PFSK-1 (cell line): Measurements from ENCODE around the gene GMDS.

Experiments
- FOXP2 ChIP-seq: optimal IDR thresholded peaks from 2 replicates; pipeline ENCODE3; 2011; ENCODE audit warnings: borderline replicate concordance, control low read depth, inconsistent platforms; ENCODE audit not compliant: insufficient read depth; ENCODE audit errors: extremely low read length, extremely low read depth
- POLR2AphosphoS5 ChIP-seq: IDR thresholded peaks from 2 replicates; pipeline ENCODE4 v1.6.1; 2012; ENCODE audit warnings: low read depth, mild to moderate bottlenecking, control low read depth, low read length, moderate library complexity
- SIN3A ChIP-seq: IDR thresholded peaks from 2 replicates; pipeline ENCODE4 v1.6.1; 2012; ENCODE audit warnings: mild to moderate bottlenecking, low read length, moderate library complexity, borderline replicate concordance; ENCODE audit not compliant: insufficient read depth
- TAF1 ChIP-seq: IDR thresholded peaks from 2 replicates; pipeline ENCODE4 v1.6.1; 2012; ENCODE audit warnings: low read length, control low read depth, borderline replicate concordance; ENCODE audit not compliant: insufficient read depth
- TF ChIP-seq, protein P1 (sequence below), 2 experiments: IDR thresholded peaks; 2 replicates each; pipeline versions ENCODE4 v1.6.1 to v1.8.0; 2011 to 2012; ENCODE audit warnings: low read depth in 2 of 2, low read length in 2 of 2, control low read depth in 1 of 2, inconsistent platforms in 1 of 2, mild to moderate bottlenecking in 1 of 2, moderate library complexity in 1 of 2; ENCODE audit not compliant: insufficient read depth in 1 of 2

Gene GMDS

DNA sequence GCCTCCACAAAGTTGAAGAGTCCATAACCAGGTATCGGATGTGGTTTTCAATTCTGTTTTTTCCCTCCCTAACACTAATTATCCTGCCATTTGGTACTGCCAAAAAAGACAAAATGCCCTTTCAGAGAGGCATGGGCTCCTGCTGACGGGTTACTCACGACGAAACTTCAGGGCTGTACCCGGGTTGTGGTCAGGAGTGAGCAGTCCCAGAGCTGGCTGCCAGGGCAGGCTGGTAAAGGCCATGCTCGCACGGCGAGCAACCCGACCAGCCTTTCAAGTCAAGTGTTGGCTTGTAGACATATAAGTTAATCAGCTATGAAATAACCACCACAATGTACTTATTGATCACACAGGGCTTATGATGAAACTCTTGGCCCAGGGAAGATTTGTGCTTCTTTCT is 483.2 kb downstream of the GMDS start:
- TF ChIP-seq, protein P1, sequence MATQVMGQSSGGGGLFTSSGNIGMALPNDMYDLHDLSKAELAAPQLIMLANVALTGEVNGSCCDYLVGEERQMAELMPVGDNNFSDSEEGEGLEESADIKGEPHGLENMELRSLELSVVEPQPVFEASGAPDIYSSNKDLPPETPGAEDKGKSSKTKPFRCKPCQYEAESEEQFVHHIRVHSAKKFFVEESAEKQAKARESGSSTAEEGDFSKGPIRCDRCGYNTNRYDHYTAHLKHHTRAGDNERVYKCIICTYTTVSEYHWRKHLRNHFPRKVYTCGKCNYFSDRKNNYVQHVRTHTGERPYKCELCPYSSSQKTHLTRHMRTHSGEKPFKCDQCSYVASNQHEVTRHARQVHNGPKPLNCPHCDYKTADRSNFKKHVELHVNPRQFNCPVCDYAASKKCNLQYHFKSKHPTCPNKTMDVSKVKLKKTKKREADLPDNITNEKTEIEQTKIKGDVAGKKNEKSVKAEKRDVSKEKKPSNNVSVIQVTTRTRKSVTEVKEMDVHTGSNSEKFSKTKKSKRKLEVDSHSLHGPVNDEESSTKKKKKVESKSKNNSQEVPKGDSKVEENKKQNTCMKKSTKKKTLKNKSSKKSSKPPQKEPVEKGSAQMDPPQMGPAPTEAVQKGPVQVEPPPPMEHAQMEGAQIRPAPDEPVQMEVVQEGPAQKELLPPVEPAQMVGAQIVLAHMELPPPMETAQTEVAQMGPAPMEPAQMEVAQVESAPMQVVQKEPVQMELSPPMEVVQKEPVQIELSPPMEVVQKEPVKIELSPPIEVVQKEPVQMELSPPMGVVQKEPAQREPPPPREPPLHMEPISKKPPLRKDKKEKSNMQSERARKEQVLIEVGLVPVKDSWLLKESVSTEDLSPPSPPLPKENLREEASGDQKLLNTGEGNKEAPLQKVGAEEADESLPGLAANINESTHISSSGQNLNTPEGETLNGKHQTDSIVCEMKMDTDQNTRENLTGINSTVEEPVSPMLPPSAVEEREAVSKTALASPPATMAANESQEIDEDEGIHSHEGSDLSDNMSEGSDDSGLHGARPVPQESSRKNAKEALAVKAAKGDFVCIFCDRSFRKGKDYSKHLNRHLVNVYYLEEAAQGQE (IDR thresholded peaks at IDR 0.05; ENCODE audit: insufficient read depth in 1 of 2, low read depth in 2 of 2, low read length in 2 of 2), result no peak
- TF ChIP-seq FOXP2, result no peak
- TF ChIP-seq TAF1, result no peak
- TF ChIP-seq SIN3A, result no peak
- no peak for TF ChIP-seq POLR2AphosphoS5

DNA sequence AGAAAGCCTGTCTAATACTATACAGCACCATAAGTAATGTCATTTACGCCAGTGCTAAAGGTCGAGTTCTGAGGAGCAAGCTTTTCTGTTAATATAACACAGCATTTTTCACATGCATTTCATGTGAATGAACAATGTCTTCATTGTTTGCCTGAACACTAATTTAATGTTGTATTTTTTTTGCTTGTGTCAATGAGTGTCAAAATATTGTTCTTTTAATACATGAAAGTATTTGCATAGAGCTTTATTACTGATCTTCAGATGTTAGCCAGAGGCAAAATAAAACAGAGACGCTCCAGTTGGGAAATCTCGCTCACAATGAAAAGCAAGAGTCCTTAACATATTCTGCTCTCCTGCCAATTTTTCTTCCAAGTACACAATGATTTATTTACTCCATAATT is 483.9 kb downstream of the GMDS start:
- TF ChIP-seq FOXP2, result no peak
- TF ChIP-seq, protein P1 (IDR thresholded peaks at IDR 0.05; ENCODE audit: insufficient read depth in 1 of 2, low read depth in 2 of 2, low read length in 2 of 2), result no peak
- no peak for TF ChIP-seq POLR2AphosphoS5
- no peak for TF ChIP-seq SIN3A
- TF ChIP-seq TAF1, result no peak

DNA sequence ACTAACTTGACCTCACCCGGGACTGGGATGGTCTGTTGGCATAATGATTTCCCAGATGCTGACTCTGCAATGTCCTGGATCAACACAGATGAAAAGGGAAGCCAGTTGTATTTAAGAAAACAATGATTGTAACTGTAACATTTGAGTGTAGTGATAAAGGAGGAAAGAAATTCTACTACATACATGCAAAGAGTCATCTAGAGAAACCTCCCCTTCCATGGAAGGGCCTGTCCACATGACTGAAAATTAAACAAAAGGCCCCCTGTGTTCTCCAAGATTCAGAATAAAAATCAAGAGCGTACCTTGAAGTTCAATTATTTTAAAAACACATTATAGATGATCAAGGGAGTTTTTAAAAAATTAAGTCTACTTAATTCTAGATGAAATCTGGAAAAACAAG is 484.5 kb downstream of the GMDS start:
- TF ChIP-seq TAF1, result no peak
- no peak for TF ChIP-seq FOXP2
- TF ChIP-seq POLR2AphosphoS5, result no peak
- TF ChIP-seq, protein P1 (IDR thresholded peaks at IDR 0.05; ENCODE audit: insufficient read depth in 1 of 2, low read depth in 2 of 2, low read length in 2 of 2), result no peak
- no peak for TF ChIP-seq SIN3A

DNA sequence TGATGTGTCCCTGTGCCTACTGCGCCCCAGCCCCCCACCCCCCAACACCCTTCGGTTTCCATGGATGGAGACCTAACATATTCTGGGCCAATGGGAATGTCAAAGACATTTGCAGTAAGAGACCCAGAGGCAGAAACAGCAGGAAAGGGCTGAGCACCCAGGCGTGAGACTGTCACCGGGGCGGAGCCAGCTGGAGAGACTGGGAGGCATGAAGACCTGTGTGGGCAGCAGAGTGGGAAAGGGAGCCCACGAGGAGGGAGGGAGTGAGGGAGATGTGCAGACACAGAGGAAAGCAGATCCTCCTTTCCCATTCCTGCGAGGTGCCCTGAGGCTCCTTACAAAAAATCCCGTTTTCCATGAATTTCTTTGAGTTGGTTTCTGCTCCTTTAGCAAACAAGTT is 485.5 kb downstream of the GMDS start:
- TF ChIP-seq TAF1 (no peak), POLR2AphosphoS5 (no peak), SIN3A (no peak), FOXP2 (no peak)
- TF ChIP-seq, protein P1 (IDR thresholded peaks at IDR 0.05; ENCODE audit: insufficient read depth in 1 of 2, low read depth in 2 of 2, low read length in 2 of 2), result no peak

DNA sequence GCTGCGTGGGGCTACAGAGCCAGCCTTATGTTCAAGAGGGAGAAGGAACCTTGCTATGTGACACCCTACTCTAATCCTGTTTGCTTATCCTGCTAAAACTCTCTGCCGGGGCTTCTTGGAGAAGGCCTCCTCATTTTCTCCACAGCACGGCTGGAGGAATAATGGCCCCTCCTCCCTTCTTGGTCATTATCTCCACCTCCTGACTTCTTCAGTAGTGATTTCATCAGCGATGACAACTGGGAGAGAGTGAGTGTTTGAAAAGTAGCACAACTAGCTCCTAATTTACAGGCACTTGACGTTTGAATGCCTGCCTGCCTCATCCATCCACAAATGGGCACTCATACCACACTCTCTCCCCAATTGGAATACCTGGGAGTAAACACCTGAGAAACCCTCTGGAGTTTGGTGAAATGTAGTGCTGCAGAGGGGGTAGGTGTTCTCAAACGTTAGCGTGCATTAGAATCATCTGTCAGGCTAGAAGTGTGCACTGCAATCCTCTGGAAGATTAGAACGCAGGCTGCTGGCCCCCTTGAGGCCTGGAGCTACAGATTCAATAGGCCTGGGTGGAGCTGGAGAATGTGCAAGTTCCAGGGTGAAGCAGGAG is 487.2 kb downstream of the GMDS start:
- no peak for TF ChIP-seq FOXP2
- TF ChIP-seq SIN3A, result no peak
- TF ChIP-seq, protein P1 (IDR thresholded peaks at IDR 0.05; ENCODE audit: insufficient read depth in 1 of 2, low read depth in 2 of 2, low read length in 2 of 2), result no peak
- no peak for TF ChIP-seq POLR2AphosphoS5
- no peak for TF ChIP-seq TAF1
